GM10266 (cell line): ENCODE data around the gene NUMBL.

Source experiments
- DNase-seq: peaks from one replicate; pipeline ENCODE4 v3.0.0; 2012; ENCODE audit errors: extremely low spot score
- TF ChIP-seq, protein P1 (sequence below): IDR thresholded peaks from 2 replicates; pipeline ENCODE4 v1.5.1; 2012; ENCODE audit warnings: mild to moderate bottlenecking, low read depth; ENCODE audit not compliant: control insufficient read depth, insufficient read depth; ENCODE audit errors: missing control alignments

NUMBL gene

DNA sequence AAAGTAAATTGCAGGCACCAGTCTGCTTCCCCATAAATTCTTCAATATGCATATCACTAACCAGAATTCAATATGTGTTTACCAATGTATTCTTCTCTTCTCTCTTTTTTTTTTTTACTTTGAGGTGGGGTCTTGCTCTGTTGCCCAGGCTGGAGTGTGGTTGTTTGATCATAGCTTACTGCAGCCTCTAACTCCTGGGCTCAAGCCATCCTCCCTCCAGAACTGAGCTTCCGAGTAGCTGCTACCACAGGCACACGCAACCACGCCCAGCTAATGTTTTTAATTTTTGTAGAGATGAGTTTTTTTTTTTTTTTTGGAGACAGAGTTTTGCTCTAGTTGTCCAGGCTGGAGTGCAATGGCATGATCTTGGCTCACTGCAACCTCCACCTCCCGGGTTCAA lies 72.5 kb downstream of the NUMBL start:
- TF ChIP-seq, protein P1, sequence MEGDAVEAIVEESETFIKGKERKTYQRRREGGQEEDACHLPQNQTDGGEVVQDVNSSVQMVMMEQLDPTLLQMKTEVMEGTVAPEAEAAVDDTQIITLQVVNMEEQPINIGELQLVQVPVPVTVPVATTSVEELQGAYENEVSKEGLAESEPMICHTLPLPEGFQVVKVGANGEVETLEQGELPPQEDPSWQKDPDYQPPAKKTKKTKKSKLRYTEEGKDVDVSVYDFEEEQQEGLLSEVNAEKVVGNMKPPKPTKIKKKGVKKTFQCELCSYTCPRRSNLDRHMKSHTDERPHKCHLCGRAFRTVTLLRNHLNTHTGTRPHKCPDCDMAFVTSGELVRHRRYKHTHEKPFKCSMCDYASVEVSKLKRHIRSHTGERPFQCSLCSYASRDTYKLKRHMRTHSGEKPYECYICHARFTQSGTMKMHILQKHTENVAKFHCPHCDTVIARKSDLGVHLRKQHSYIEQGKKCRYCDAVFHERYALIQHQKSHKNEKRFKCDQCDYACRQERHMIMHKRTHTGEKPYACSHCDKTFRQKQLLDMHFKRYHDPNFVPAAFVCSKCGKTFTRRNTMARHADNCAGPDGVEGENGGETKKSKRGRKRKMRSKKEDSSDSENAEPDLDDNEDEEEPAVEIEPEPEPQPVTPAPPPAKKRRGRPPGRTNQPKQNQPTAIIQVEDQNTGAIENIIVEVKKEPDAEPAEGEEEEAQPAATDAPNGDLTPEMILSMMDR, result no peak
- no peak for DNase-seq

DNA sequence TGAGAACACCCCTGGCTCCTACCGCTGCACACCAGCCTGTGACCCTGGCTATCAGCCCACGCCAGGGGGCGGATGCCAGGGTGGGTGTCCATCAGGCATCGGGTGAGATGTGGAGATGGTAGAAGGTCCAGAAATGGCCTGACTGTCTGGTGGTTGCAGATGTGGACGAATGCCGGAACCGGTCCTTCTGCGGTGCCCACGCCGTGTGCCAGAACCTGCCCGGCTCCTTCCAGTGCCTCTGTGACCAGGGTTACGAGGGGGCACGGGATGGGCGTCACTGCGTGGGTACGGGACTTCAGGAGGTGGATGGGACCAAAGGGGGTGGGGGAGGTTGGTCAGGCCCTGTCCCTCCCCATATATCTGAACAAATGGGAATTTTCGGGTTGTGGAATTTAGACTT lies 73.5 kb downstream of the NUMBL start:
- no peak for DNase-seq
- TF ChIP-seq, protein P1, result no peak

DNA sequence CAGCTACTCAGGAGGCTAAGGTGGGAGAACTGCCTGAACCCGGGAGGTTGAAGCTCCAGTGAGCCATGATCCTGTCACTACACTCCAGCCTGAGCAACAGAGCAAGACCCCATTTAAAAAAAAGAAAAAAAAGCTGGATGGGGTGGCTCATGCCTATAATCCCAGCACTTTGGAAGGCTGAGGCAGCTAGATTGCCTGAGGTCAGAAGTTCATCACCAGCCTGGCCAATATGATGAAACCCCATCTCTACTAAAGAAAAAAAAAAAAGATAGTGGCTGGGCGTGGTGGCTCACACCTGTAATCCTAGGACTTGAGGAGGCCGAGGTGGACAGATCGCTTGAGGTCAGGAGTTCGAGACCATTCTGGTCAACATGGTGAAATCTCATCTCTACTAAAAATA lies 74.3 kb downstream of the NUMBL start:
- TF ChIP-seq, protein P1, result no peak
- DNase-seq, result no peak
